ENCODE measurements around the gene PAN2.
A peak's percentile ranks its signal among the peaks of the same experiment; 100 is the strongest.
"Not testable (repeated sequence)": the region's sequence is repeated elsewhere in the genome, so short reads cannot be mapped to it uniquely, and the experiment has no call there.

The PAN2 gene

GRCh38 chr12:56286044-56286830 lies 47.6 kb downstream of the PAN2 start:
- H3K9me3 Mint-ChIP-seq = no peaks in the 10 kb centered on the region
- peaks cover 52% of the 10 kb centered on the region for H3K36me3 Mint-ChIP-seq
- H3K27ac Mint-ChIP-seq = no peak overlapping the region

GRCh38 chr12:56284263-56284662 lies 49.5 kb downstream of the PAN2 start:
- peaks cover 11% of the 10 kb centered on the region for H3K4me1 Mint-ChIP-seq
- not testable (repeated sequence) for H3K4me3 Mint-ChIP-seq, H3K9me3 Mint-ChIP-seq, H3K27me3 Mint-ChIP-seq, DNase-seq, H3K27ac Mint-ChIP-seq
- CTCF ChIA-PET = interaction anchor here (0.8 kb wide), 1 partner anchor 199 kb away, joined by 3 read pairs; no protein-coding TSS in a partner anchor
- peaks cover 48% of the 10 kb centered on the region for H3K36me3 Mint-ChIP-seq

More at GRCh38 chr12:56286044-56286830, 47.6 kb downstream of the PAN2 start:
- DNase-seq = no peak
- no peaks in the 10 kb centered on the region for H3K27me3 Mint-ChIP-seq
- H3K4me3 Mint-ChIP-seq = no peak overlapping the region
- H3K4me1 Mint-ChIP-seq = peaks cover 25% of the 10 kb centered on the region
- CTCF ChIA-PET = interaction anchor here (1.2 to 1.7 kb wide), 2 partner anchors 17 to 178 kb away, joined by 3 to 7 read pairs; no protein-coding TSS in a partner anchor

- DNase-seq = no peak
- Mint-ChIP-seq H3K27ac (no peak overlapping the region), H3K4me1 (peaks cover 4% of the 10 kb centered on the region), H3K9me3 (no peaks in the 10 kb centered on the region), H3K27me3 (no peaks in the 10 kb centered on the region), H3K36me3 (peaks cover 54% of the 10 kb centered on the region), H3K4me3 (no peak overlapping the region)
- CTCF ChIA-PET = no interaction called here
Measured at GRCh38 chr12:56282579-56282978, 51.2 kb downstream of the PAN2 start.

GRCh38 chr12:56282030-56282429 lies 51.8 kb downstream of the PAN2 start:
- no peaks in the 10 kb centered on the region for H3K27me3 Mint-ChIP-seq
- CTCF ChIA-PET = interaction anchor here (1.1 kb wide), 1 partner anchor 23 kb away, joined by 4 read pairs; no protein-coding TSS in a partner anchor
- no peak overlapping the region for H3K4me3 Mint-ChIP-seq
- H3K27ac Mint-ChIP-seq = peak overlapping the region; percentile 51
- peaks cover 4% of the 10 kb centered on the region for H3K4me1 Mint-ChIP-seq
- H3K9me3 Mint-ChIP-seq = no peaks in the 10 kb centered on the region
- DNase-seq = no peak
- H3K36me3 Mint-ChIP-seq = peaks cover 54% of the 10 kb centered on the region

GRCh38 chr12:56280849-56281248 lies 53.0 kb downstream of the PAN2 start:
- Mint-ChIP-seq H3K27ac (no peak overlapping the region), H3K4me3 (no peak overlapping the region), H3K36me3 (peaks cover 49% of the 10 kb centered on the region), H3K4me1 (no peaks in the 10 kb centered on the region), H3K27me3 (no peaks in the 10 kb centered on the region), H3K9me3 (no peaks in the 10 kb centered on the region)
- DNase-seq = no peak
- CTCF ChIA-PET = no interaction called here

- Mint-ChIP-seq H3K9me3 (no peaks in the 10 kb centered on the region), H3K27ac (no peak overlapping the region), H3K36me3 (peaks cover 55% of the 10 kb centered on the region), H3K27me3 (no peaks in the 10 kb centered on the region), H3K4me1 (no peaks in the 10 kb centered on the region), H3K4me3 (no peak overlapping the region)
- CTCF ChIA-PET = interaction anchor here (0.7 to 1.9 kb wide), 4 partner anchors 9 to 466 kb away, joined by 3 to 5 read pairs (median 4); partner anchors contain the start of gene RNF41
- no peak for DNase-seq
Measured at GRCh38 chr12:56278905-56279304, 54.9 kb downstream of the PAN2 start.

GRCh38 chr12:56274299-56274698 lies 59.5 kb downstream of the PAN2 start:
- no peak overlapping the region for H3K4me3 Mint-ChIP-seq
- peaks cover 50% of the 10 kb centered on the region for H3K36me3 Mint-ChIP-seq
- CTCF ChIA-PET = interaction anchor here (1.8 kb wide), 1 partner anchor 190 kb away, joined by 6 read pairs; no protein-coding TSS in a partner anchor
- H3K4me1 Mint-ChIP-seq = no peaks in the 10 kb centered on the region
- H3K27ac Mint-ChIP-seq = no peak overlapping the region
- no peaks in the 10 kb centered on the region for H3K27me3 Mint-ChIP-seq
- no peaks in the 10 kb centered on the region for H3K9me3 Mint-ChIP-seq
- DNase-seq = no peak

GRCh38 chr12:56272468-56272867 lies 61.3 kb downstream of the PAN2 start:
- H3K4me1 Mint-ChIP-seq, H3K9me3 Mint-ChIP-seq, DNase-seq, H3K27me3 Mint-ChIP-seq, H3K4me3 Mint-ChIP-seq, H3K27ac Mint-ChIP-seq: not testable (repeated sequence)
- CTCF ChIA-PET = interaction anchor here (0.7 kb wide), 1 partner anchor 190 kb away, joined by 4 read pairs; no protein-coding TSS in a partner anchor
- H3K36me3 Mint-ChIP-seq = peaks cover 40% of the 10 kb centered on the region

- CTCF ChIA-PET = interaction anchor here (0.6 to 1.2 kb wide), 4 partner anchors 15 to 64 kb away, joined by 3 to 7 read pairs (median 4); no protein-coding TSS in a partner anchor
- DNase-seq = no peak
- no peaks in the 10 kb centered on the region for H3K9me3 Mint-ChIP-seq
- no peak overlapping the region for H3K27ac Mint-ChIP-seq
- H3K27me3 Mint-ChIP-seq = no peaks in the 10 kb centered on the region
- H3K4me1 Mint-ChIP-seq = peaks cover 16% of the 10 kb centered on the region
- no peak overlapping the region for H3K4me3 Mint-ChIP-seq
- H3K36me3 Mint-ChIP-seq = peaks cover 37% of the 10 kb centered on the region
Measured at GRCh38 chr12:56271031-56271430, 62.8 kb downstream of the PAN2 start.

- DNase-seq = no peak
- no peaks in the 10 kb centered on the region for H3K9me3 Mint-ChIP-seq
- H3K4me1 Mint-ChIP-seq = peaks cover 22% of the 10 kb centered on the region
- H3K4me3 Mint-ChIP-seq = peak overlapping the region; percentile 95
- H3K27me3 Mint-ChIP-seq = no peaks in the 10 kb centered on the region
- CTCF ChIA-PET = interaction anchor here (0.9 to 3.0 kb wide), 6 partner anchors 9 to 197 kb away, joined by 3 to 18 read pairs (median 7); partner anchors contain the start of genes ANKRD52 and SMARCC2
- H3K27ac Mint-ChIP-seq = peak overlapping the region; percentile 81
- H3K36me3 Mint-ChIP-seq = peaks cover 15% of the 10 kb centered on the region
Measured at GRCh38 chr12:56267443-56268071, 66.2 kb downstream of the PAN2 start.

- Mint-ChIP-seq H3K36me3 (peaks cover 12% of the 10 kb centered on the region), H3K27ac (peak within 1 kb of the TSS; percentile 91), H3K27me3 (no peaks in the 10 kb centered on the region), H3K9me3 (no peaks in the 10 kb centered on the region), H3K4me3 (peak within 1 kb of the TSS; percentile 95), H3K4me1 (peaks cover 22% of the 10 kb centered on the region)
- CTCF ChIA-PET = interaction anchor here (0.9 to 3.0 kb wide), 8 partner anchors 9 to 198 kb away, joined by 3 to 18 read pairs (median 6); partner anchors contain the start of genes ANKRD52 and SMARCC2
- peak; percentile 94 for DNase-seq
Measured at GRCh38 chr12:56266693-56267442, 66.9 kb downstream of the PAN2 start, which contains the start of gene COQ10A. Gene COQ10A, plus strand, starts transcription at chr12:56266942. Its CDS starts 177 bp downstream, at chr12:56267119.

Data from activated naive CD4-positive, alpha-beta T cell treated with anti-CD3 and anti-CD28 coated beads, Interleukin-2, amount 10 ng/mL, durations not matched to agents 7 days and 5 days (primary cell).